Spleen (tissue), 7 donors: Measurements from ENCODE around the gene RGS19.

Source experiments
- CTCF ChIP-seq, 11 experiments: fragments of 200-600 bp in 7 of 11; fragments of 450-650 bp in 4 of 11; sonication (generic) in 4 of 11; IDR thresholded peaks in 8 of 11; conservative IDR thresholded peaks in 3 of 11; 1 replicate in 7 of 11; 2 replicates in 4 of 11; pipeline versions ENCODE4 v1.4.0 to v1.8.0; 2016 to 2021; ENCODE audit warnings: antibody characterized with exemption in 11 of 11, inconsistent platforms in 4 of 11, mild to moderate bottlenecking in 1 of 11
- POLR2A ChIP-seq, 3 donors: fragments of 450-650 bp; IDR thresholded peaks; one replicate each; pipeline ENCODE4 v1.5.1; 2017; ENCODE audit warnings: antibody characterized with exemption in 3 of 3, mild to moderate bottlenecking in 1 of 3
- donor health status: DM: no; HTN: no; CAD: no; lungs with moderate emphysema.
- donor health status: DM: no; HTN: no; CAD: no.
- donor health status: DM: no; HTN: no; CAD: no.

GRCh38 chr20:64029293-64030117 lies 49.8 kb downstream of the RGS19 start:
- TF ChIP-seq CTCF (IDR thresholded peaks at IDR 0.05 in 8 of 11, conservative IDR thresholded peaks at IDR 0.05 in 3 of 11) (no peak), POLR2A (IDR thresholded peaks at IDR 0.05) (no peak)
